HepG2 (cell line): ENCODE measurements around the gene CLUH. TPM values are rescaled to one million over a fixed set of nuclear protein-coding genes. Genes with fewer than 3 reads are reported as not detected.
A peak's percentile ranks its signal among the peaks of the same experiment; 100 is the strongest.

Experiments used
- ATAC-seq: fragments of 200-7000 bp; cut with Tn5 transposase; 3 replicates; pipeline ENCODE4 v1.9.1; 2020; ENCODE audit warnings: mild to moderate bottlenecking, moderate library complexity
- BruUV-seq: library from RNA; stranded (reverse); fragments of 400-500 nt; replicated peaks from 2 replicates; lab custom pipeline; 2021; lab: Mats Ljungman, UMichigan
- CTCF ChIA-PET: fragments of 300-600 bp; formaldehyde crosslinking; extraction: SDS; loops from one replicate; lab custom pipeline; 2021; ENCODE audit warnings: low total read pairs, inconsistent platforms, low intra/inter-chr PET ratio; lab: Yijun Ruan, JAX
- POLR2A ChIA-PET: fragments of 350-600 bp; sonication (Branson Sonifier 250); formaldehyde crosslinking; loops from one replicate; lab custom pipeline; 2020; ENCODE audit warnings: antibody characterized with exemption, inconsistent platforms; lab: Yijun Ruan, JAX
- DNase-seq: peaks from one replicate; pipeline ENCODE4 v3.0.0-alpha.2; 2015; ENCODE audit warnings: low spot score
- FAIRE-seq: peaks from 3 replicates; lab custom pipeline; 2011; peaks lifted over from hg19 to GRCh38; lab: Jason Lieb, UNC
- H2AFZ ChIP-seq: one replicate; pipeline ENCODE4 v1.6.1; 2011; ENCODE audit warnings: low read length, inconsistent platforms
- H3K27ac ChIP-seq: fragments of 300-600 bp; 3 replicates; pipeline ENCODE4 v1.8.0; 2011; ENCODE audit warnings: mixed run types, mild to moderate bottlenecking, mixed read lengths, low read length, inconsistent platforms; ENCODE audit not compliant: insufficient read depth; ENCODE audit errors: extremely low read length
- H3K27me3 ChIP-seq, 2 experiments: fragments of 200-600 bp in 1 of 2; 2 replicates in 1 of 2; 3 replicates in 1 of 2; pipeline versions ENCODE4 v1.6.0 to v1.8.0; 2011; ENCODE audit warnings: low read length in 2 of 2, mild to moderate bottlenecking in 2 of 2, moderate library complexity in 2 of 2, inconsistent platforms in 1 of 2; ENCODE audit not compliant: insufficient read depth in 2 of 2, control insufficient read depth in 1 of 2
- H3K36me3 ChIP-seq, 2 experiments: fragments of 200-600 bp in 1 of 2; replicated peaks in 1 of 2; 2 replicates in 1 of 2; 3 replicates in 1 of 2; pipeline versions ENCODE4 v1.5.1 to v1.8.0; 2011; ENCODE audit warnings: low read length in 2 of 2, inconsistent platforms in 1 of 2; ENCODE audit not compliant: insufficient read depth in 2 of 2, control insufficient read depth in 1 of 2
- H3K4me1 ChIP-seq: 2 replicates; pipeline ENCODE4 v1.5.1; 2012; ENCODE audit warnings: low read length, inconsistent platforms; ENCODE audit not compliant: insufficient read depth
- H3K4me2 ChIP-seq: 2 replicates; pipeline ENCODE4 v1.6.0; 2011; ENCODE audit warnings: low read depth, low read length, inconsistent platforms
- H3K4me3 ChIP-seq, 3 experiments: fragments of 200-600 bp in 1 of 3; sonication (generic), shearing (Covaris generic) in 1 of 3; replicated peaks in 1 of 3; 2 replicates each; pipeline ENCODE4 v1.5.1; 2011 to 2016; ENCODE audit warnings: low read length in 3 of 3, inconsistent platforms in 2 of 3, low read depth in 2 of 3, mild to moderate bottlenecking in 2 of 3, control low read depth in 1 of 3, mixed read lengths in 1 of 3; ENCODE audit not compliant: insufficient read depth in 1 of 3
- H3K79me2 ChIP-seq: one replicate; pipeline ENCODE4 v1.6.1; 2011; ENCODE audit warnings: low read length, inconsistent platforms; ENCODE audit not compliant: insufficient read depth
- H3K9ac ChIP-seq: 2 replicates; pipeline ENCODE4 v1.6.0; 2011; ENCODE audit warnings: mild to moderate bottlenecking, low read depth, low read length, inconsistent platforms; ENCODE audit not compliant: insufficient read depth
- H3K9me3 ChIP-seq: 2 replicates; pipeline ENCODE4 v1.5.1; 2012; ENCODE audit warnings: mild to moderate bottlenecking, low read length
- H4K20me1 ChIP-seq: 2 replicates; pipeline ENCODE4 v1.6.0; 2011; ENCODE audit warnings: inconsistent platforms, mild to moderate bottlenecking, low read length, moderate library complexity; ENCODE audit not compliant: insufficient read depth
- ATF6 ChIP-seq: sonication (generic); formaldehyde crosslinking; conservative IDR thresholded peaks from 2 replicates; pipeline ENCODE4 v1.4.0; 2020; ENCODE audit warnings: missing genetic modification reagents
- GATAD2A ChIP-seq: IDR thresholded peaks from 2 replicates; pipeline ENCODE4 v1.6.1; 2016
- IRX3 ChIP-seq: sonication (generic); formaldehyde crosslinking; IDR thresholded peaks from 2 replicates; pipeline ENCODE4 v1.8.1; 2023; ENCODE audit warnings: mild to moderate bottlenecking, low read depth, missing genetic modification reagents, borderline replicate concordance
- KMT2B ChIP-seq: IDR thresholded peaks from 2 replicates; pipeline ENCODE4 v1.6.1; 2016; ENCODE audit warnings: missing genetic modification reagents, missing compliant biosample characterization
- NCOR1 ChIP-seq: fragments of 200-600 bp; sonication (generic); IDR thresholded peaks from 2 replicates; pipeline ENCODE4 v1.7.0; 2017; ENCODE audit warnings: antibody characterized with exemption, low read length, borderline replicate concordance
- NFE2L2 ChIP-seq: fragments of 150-350 bp; IDR thresholded peaks from 2 replicates; pipeline ENCODE4 v1.6.1; 2014; ENCODE audit warnings: low read length
- PAF1 ChIP-seq: IDR thresholded peaks from 2 replicates; pipeline ENCODE4 v1.6.1; 2016; ENCODE audit warnings: missing genetic modification reagents, missing compliant biosample characterization
- POLR2AphosphoS5 ChIP-seq: IDR thresholded peaks from 2 replicates; pipeline ENCODE4 v1.6.1; 2012; ENCODE audit warnings: low read depth, low read length
- RARA ChIP-seq: IDR thresholded peaks from 2 replicates; pipeline ENCODE4 v1.6.1; 2016; ENCODE audit warnings: missing genetic modification reagents, missing compliant biosample characterization
- RBFOX2 ChIP-seq: fragments of 200-400 bp; formaldehyde crosslinking; IDR thresholded peaks from 2 replicates; pipeline ENCODE4 v1.6.1; 2017; ENCODE audit warnings: low read depth, mild to moderate bottlenecking, low read length
- RNF219 ChIP-seq: sonication (generic); formaldehyde crosslinking; IDR thresholded peaks from 2 replicates; pipeline ENCODE4 v1.5.0; 2020; ENCODE audit warnings: mild to moderate bottlenecking, missing genetic modification reagents
- TCF7 ChIP-seq: sonication (generic); IDR thresholded peaks from 2 replicates; pipeline ENCODE4 v1.6.1; 2016; ENCODE audit warnings: antibody characterized with exemption, low read depth
- ZNF362 ChIP-seq: sonication (generic); formaldehyde crosslinking; IDR thresholded peaks from 2 replicates; pipeline ENCODE4 v1.4.0; 2020; ENCODE audit warnings: missing genetic modification reagents, mild to moderate bottlenecking, borderline replicate concordance
- ZNF549 ChIP-seq: sonication (generic); formaldehyde crosslinking; IDR thresholded peaks from 2 replicates; pipeline ENCODE4 v1.5.0; 2020; ENCODE audit warnings: missing genetic modification reagents
- ZSCAN25 ChIP-seq: sonication (generic); formaldehyde crosslinking; IDR thresholded peaks from 2 replicates; pipeline ENCODE4 v1.8.0; 2022; ENCODE audit warnings: mild to moderate bottlenecking, missing genetic modification reagents
- WGBS: methylation state at CpG from one replicate; pipeline ENCODE4 v1.1.6; 2017; ENCODE audit warnings: low lambda C conversion rate; 5-methylcytosine and 5-hydroxymethylcytosine counted together
- in situ Hi-C: cut with HindIII; loops from 2 replicates; pipeline ENCODE4 v1.10.0; 2017; ENCODE audit warnings: low pct_unique_long_range_greater_than_20kb; ENCODE audit not compliant: extremely low pct_ligation_motif_present
- intact Hi-C: fragments of 100-400 bp; cut with micrococcal nuclease; formaldehyde crosslinking; loops from one replicate; pipeline ENCODE4 v1.10.0; 2022; ENCODE audit not compliant: unreplicated experiment
- polyA plus RNA-seq, 8 experiments: library from polyadenylated mRNA; depleted of rRNA in 3 of 8; stranded (reverse) in 7 of 8; unstranded in 1 of 8; fragments of >200 nt; fragmentation: Illumina TruSeq in 4 of 8; extraction: Trizol in 4 of 8; gene quantifications; 2 replicates each; pipeline versions ENCODE4 v1.2.1 to v1.2.3, GENCODE V29; 2011 to 2016; ENCODE audit warnings: low read depth in 4 of 8, missing spikeins in 1 of 8, mixed read lengths in 1 of 8; ENCODE audit not compliant: insufficient read depth in 1 of 8
- total RNA-seq, 5 experiments: library from RNA; depleted of rRNA; stranded (reverse); fragments of >200 nt; fragmentation: Illumina TruSeq; extraction: Trizol; gene quantifications; 2 replicates each; pipeline ENCODE4 v1.2.3, GENCODE V29; 2016; ENCODE audit warnings: low read depth in 1 of 5
- TF ChIP-seq, protein P1 (sequence below): IDR thresholded peaks from 2 replicates; pipeline ENCODE4 v1.6.1; 2016; ENCODE audit warnings: mild to moderate bottlenecking
- TF ChIP-seq, protein P2 (sequence below): sonication (generic); formaldehyde crosslinking; conservative IDR thresholded peaks from 2 replicates; pipeline ENCODE4 v1.4.0; 2020; ENCODE audit warnings: missing genetic modification reagents

The CLUH gene
- total and polyA plus RNA-seq, 2 of the 13 experiments (the other 11 are each of a cell fraction or from before 2014, with no cell fraction given), result 30.9 to 60.5 TPM

GRCh38 chr17:2672026-2672425 is 39.5 kb downstream of the CLUH start:
- peaks cover 15% of the 10 kb centered on the region; the same call in 1 of the 2 replicates for H3K4me1 ChIP-seq
- no peaks in the 10 kb centered on the region; the same call in 1 of the 2 replicates for H4K20me1 ChIP-seq
- peaks cover under 1% of the 10 kb centered on the region for H3K79me2 ChIP-seq
- POLR2A ChIA-PET, result no interaction called here
- ATAC-seq (peak; percentile 85), FAIRE-seq (peak; percentile 54), DNase-seq (peak; percentile 70)
- no peak overlapping the region for H3K27ac ChIP-seq
- H3K36me3 ChIP-seq, result peaks cover 9 to 54% of the 10 kb centered on the region in 2 experiments
- H3K9ac ChIP-seq, result no peak overlapping the region
- no peak overlapping the region for H3K4me3 ChIP-seq
- 47% methylated on average over 5 of the region's 5 CpGs for WGBS
- intact Hi-C loops, result loop anchor here (10.0 kb wide), 2 partner anchors 97 to 157 kb away; partner anchors contain the start of gene METTL16
- BruUV-seq, result no TSS peak
- no peak overlapping the region for H2AFZ ChIP-seq
- H3K9me3 ChIP-seq, result no peaks in the 10 kb centered on the region
- in situ Hi-C loops, result no loop called here
- CTCF ChIA-PET, result no interaction called here
- no peaks in the 10 kb centered on the region for H3K27me3 ChIP-seq
- H3K4me2 ChIP-seq, result no peak overlapping the region
- no peak for TF ChIP-seq ZNF549
- TF ChIP-seq ZSCAN25, result no peak
- 0 out of 2 replicates have a peak, but pooled peaks have one; percentile 65 for TF ChIP-seq NCOR1
- TF ChIP-seq NFE2L2, result no peak
- peak; percentile 57; the same call in 1 of the 2 replicates for TF ChIP-seq RARA (CRISPR knock-in tag)
- no peak for TF ChIP-seq ATF6 (CRISPR knock-in tag)
- TF ChIP-seq, protein P1, sequence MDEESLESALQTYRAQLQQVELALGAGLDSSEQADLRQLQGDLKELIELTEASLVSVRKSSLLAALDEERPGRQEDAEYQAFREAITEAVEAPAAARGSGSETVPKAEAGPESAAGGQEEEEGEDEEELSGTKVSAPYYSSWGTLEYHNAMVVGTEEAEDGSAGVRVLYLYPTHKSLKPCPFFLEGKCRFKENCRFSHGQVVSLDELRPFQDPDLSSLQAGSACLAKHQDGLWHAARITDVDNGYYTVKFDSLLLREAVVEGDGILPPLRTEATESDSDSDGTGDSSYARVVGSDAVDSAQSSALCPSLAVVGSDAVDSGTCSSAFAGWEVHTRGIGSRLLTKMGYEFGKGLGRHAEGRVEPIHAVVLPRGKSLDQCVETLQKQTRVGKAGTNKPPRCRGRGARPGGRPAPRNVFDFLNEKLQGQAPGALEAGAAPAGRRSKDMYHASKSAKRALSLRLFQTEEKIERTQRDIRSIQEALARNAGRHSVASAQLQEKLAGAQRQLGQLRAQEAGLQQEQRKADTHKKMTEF (CRISPR knock-in tag), result 0 out of 2 replicates have a peak, but pooled peaks have one; percentile 4
- no peak for TF ChIP-seq PAF1 (CRISPR knock-in tag)
- no peak for TF ChIP-seq KMT2B (CRISPR knock-in tag)
- TF ChIP-seq GATAD2A (CRISPR knock-in tag), result peak; percentile 32; the same call in 1 of the 2 replicates
- peak; percentile 94 for TF ChIP-seq ZNF362 (CRISPR knock-in tag)
- no peak for TF ChIP-seq RNF219 (CRISPR knock-in tag)
- TF ChIP-seq, protein P2, sequence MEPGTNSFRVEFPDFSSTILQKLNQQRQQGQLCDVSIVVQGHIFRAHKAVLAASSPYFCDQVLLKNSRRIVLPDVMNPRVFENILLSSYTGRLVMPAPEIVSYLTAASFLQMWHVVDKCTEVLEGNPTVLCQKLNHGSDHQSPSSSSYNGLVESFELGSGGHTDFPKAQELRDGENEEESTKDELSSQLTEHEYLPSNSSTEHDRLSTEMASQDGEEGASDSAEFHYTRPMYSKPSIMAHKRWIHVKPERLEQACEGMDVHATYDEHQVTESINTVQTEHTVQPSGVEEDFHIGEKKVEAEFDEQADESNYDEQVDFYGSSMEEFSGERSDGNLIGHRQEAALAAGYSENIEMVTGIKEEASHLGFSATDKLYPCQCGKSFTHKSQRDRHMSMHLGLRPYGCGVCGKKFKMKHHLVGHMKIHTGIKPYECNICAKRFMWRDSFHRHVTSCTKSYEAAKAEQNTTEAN (CRISPR knock-in tag), result no peak
- no peak for TF ChIP-seq POLR2AphosphoS5
- TF ChIP-seq TCF7, result no peak
- TF ChIP-seq RBFOX2, result no peak
- TF ChIP-seq IRX3 (CRISPR knock-in tag), result no peak
